Frontal cortex (tissue), 4 donors: ENCODE measurements around the gene L2HGDH. TPM values are rescaled to one million over a fixed set of nuclear protein-coding genes. Genes with fewer than 3 reads are reported as not detected.
A peak's percentile ranks its signal among the peaks of the same experiment; 100 is the strongest.

Experiments used
- DNase-seq, 2 donors: peaks; one replicate each; pipeline ENCODE4 v3.0.0; 2012; ENCODE audit warnings: low spot score in 2 of 2
- FAIRE-seq: peaks from 2 replicates; lab custom pipeline; 2012; peaks lifted over from hg19 to GRCh38; lab: Jason Lieb, UNC
- total RNA-seq: library from RNA; depleted of rRNA; stranded (reverse); fragments of >200 nt; gene quantifications from one replicate; pipeline ENCODE4 v1.2.3, GENCODE V29; 2014
- donor health status: control.
- donor health status: control.
- donor health status: control.

Gene L2HGDH
- total RNA-seq, 1 donor from 2014 or later = 18.3 TPM

DNA sequence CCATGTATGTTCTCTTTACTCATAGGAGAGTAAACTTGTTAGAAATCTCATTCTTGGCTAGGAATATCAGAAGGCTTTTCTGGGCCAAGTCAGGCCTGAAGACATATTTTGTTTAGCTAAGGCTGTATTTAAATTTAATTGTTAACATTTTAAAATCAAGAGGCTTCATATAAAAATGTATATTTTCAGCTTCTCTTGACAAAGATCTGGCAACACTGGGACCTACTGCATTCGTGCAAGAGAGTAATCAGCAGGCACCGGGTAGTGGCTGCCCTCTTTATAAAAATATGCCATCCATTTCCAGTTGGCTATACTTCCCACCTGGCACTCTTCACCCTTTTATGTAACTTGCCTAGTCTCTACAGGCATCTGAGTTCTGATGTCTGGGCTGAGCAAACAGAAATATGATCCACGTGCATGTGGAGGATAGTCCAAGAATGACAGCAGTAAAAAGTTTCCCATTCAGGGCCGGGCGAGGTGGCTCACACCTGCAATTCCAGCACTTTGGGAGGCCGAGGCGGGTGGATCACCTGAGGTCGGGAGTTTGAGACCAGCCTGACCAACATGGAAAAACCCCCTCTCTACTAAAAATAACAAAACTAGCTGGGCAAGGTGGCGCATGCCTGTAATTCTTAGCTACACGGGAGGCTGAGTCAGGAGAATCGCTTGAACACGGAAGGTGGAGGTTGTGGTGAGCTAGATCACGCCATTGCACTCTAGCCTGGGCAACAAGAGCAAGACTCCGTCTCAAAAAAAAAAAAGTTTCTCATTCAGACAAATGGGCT is 78.7 kb downstream of the L2HGDH start:
- no peak for FAIRE-seq
- DNase-seq = no peak

DNA sequence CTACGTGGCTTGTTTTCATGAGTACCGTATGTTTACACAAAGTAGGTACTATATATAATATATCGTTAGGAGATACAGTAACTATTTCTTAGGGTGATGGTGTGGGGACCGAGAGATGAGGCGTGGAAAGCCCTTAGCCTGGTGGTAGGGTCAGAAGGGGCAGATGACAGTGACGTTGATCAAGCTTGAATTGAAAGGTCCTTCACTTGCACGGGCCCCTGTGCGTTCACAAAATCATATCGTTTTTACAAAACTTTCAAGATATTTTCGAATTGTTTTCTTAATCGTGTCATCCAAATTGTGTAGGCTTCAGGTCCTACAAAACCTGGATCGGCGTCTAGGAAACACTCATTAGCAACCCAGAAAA is 79.8 kb downstream of the L2HGDH start:
- FAIRE-seq (no peak), DNase-seq (no peak)

DNA sequence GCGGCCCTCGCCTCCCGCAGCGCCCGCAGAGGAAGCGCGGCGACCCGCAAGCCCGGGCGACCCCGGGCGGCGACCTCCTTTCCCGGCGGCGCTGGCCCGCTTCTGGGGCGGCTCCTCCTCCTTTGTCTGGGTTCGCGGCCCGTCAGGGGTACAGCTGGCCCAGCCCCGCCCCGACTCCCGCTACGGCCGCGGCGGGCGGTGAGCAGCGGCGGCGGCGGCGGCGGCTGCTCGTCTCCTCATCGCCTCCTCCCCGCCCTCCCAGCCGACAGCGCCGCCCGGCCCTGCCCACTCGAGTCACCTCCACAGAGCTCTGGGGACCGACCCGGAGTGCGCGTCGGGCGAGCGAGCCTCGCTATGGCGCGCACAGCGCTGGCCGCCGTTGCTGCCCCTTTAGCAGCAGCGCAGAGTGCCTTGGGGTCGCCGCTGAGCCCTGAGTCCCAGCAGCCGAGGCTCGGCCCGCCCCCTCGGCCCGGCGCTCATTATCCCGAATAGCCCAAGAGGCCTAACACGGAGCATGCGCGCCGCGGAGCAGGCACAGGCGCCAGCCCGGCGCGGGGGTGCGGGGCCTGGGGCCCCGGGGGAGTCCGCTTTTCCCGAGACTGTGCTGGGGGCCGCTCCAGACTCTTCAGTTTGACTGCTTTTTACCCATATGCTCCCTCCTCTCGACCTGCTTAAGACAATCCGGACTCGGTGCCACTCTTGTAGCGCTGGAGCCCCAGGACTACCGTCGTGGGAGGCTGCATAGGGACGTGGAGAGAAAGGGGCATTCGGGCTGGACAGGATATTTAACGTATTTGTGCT is 80.4 kb downstream of the L2HGDH start, which contains the start of gene SOS2:
TSS of gene SOS2 (minus strand) at position 104 of the 801 bp plus-strand sequence. CDS start 295 bp downstream, outside the sequence.
- FAIRE-seq = no peak
- peak; percentile 77 to 83 for DNase-seq

DNA sequence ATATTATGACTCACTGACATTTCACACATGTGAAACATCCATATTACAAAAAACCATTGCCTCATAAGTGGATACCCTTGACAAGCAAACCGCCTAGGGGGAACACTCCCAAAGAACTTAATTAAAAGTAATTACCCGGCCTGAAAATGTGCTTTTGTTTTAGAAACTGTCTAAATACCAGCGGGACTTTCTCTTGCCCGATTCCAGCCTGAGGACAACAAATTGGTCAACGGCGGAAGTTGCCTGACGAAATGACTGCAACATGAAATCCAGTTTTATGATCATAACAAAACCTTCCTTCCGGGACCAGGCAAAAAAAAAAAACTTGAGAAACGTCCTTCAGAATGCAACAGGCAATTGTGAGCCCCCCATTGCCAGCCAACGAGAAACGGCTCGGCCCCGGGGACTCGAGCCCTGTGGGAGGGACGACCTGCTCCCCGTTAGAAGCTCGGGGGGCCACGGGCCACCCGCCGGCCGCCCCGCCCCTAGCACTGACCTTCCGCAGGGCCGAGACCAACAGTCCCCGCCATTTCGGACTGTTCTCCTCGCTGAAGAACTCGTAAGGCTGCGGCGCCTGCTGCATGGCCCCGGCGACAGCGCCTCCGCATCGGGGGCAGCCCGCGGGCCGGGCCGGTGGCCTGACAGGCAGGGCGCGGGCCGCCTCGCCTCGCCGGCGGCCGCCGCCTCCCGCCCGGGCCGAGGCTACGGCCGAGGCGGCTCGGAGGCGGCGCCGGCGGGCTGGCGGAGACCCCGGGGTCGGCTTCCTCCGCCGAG is 81.1 kb downstream of the L2HGDH start:
- no peak for FAIRE-seq
- DNase-seq = peak; percentile 32 to 51

DNA sequence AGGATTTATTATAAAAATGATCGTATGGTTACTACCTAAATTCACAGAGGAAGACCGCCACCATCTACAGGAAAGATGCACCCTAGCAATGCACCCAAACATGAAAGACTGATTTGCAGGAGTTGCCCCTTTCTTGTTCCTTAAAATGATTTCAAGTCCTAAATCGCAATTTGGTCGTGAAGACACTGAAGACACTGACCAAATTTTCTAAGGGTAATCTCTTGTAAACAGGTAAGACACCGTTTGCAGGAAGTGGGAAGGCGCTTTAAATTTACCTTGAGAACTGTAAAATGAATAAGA is 81.7 kb downstream of the L2HGDH start:
- no peak for DNase-seq
- no peak for FAIRE-seq

DNA sequence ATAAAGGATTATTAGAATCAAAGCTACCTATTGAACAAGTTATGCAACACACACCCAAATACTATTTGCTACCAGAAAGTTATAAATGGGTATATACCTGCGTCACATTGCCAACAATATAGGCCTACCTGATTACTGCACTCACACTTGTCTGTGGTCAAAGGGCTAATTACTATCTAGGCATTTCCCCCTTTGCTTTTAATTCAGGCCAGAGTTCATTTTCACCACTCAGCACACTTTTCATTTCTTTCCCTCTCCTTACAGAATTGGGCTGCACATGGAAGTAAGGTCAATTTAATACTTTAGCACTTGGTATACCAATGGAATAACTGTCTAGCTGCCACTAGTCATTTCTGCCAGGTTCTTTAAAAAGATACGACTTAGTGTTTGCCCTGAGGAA is 82.3 kb downstream of the L2HGDH start:
- FAIRE-seq (no peak), DNase-seq (no peak)

DNA sequence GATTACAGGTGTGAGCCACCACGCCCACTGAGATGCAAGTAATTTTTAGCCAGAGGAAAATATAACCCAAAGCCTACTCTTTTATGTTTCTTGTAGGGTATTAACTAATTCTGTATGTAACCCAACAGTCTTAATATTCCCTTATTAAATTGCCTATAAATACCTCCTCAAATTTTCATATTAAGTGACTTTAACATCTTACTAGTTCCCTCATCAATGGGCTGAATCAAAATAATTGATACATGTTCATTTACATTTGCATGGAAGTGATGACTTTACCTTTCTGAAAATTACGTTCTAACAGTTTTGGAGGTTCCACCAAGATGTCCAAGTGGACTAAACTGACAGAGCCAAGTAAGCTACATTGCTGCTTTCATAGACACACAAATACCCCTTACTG is 83.7 kb downstream of the L2HGDH start:
- FAIRE-seq (no peak), DNase-seq (no peak)

DNA sequence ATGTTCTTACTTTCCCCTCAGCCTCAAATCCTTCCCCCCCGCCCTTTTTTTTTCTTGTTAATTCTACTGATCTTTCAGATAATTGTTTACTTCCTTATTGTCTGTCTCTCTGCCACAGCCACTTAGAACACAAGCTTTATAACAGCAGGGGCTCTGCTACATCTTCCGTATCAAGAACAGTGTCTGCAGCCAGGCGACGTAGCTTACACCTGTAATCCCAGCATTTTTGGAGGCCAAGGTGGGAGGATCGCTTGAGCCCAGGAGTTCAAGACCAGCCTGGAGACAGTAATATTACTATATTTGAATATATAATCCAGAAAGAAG is 86.1 kb downstream of the L2HGDH start:
- DNase-seq = no peak

DNA sequence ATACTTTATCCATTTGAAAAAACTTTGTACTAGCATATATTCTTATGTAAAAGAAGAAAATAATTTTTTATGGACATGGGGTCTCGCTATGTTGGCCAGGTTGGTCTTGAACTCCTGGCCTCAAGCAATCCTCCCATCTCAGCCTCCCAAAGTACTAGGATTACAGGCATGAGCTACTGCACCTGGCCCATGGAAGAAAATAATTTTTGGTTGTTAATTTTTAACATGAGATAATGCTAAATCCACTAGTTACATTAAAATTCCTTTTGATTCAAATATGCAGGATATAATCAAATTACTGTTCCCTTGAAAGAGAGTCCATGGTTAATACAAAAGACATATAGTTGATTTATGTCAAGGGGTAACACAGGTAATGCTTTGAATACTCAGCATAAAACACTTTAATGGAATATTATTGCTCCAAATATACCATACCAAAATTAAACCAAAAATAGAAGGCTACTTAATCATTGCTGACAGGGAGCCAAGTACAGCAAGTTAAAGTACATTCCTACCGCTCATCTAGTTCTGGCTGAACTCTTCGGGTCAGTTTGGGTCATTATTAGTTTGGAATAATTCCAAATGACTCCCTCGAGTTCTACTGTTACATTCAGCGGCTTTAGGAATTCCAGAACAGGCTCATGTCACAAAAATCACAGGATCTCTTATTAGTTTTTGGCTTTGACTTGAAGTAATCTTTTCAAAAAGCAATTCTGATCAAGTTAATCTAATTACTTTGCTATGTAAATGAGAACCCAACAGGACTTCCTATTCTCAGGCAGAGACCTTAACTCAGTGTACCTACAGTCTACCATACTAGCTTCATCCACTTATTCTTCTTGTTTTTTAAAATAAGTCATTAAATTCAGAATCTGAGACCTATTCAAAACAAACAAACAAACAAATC is 86.7 kb downstream of the L2HGDH start:
- no peak for FAIRE-seq

More for the DNA sequence above, 86.1 kb downstream of the L2HGDH start:
- no peak for FAIRE-seq

DNA sequence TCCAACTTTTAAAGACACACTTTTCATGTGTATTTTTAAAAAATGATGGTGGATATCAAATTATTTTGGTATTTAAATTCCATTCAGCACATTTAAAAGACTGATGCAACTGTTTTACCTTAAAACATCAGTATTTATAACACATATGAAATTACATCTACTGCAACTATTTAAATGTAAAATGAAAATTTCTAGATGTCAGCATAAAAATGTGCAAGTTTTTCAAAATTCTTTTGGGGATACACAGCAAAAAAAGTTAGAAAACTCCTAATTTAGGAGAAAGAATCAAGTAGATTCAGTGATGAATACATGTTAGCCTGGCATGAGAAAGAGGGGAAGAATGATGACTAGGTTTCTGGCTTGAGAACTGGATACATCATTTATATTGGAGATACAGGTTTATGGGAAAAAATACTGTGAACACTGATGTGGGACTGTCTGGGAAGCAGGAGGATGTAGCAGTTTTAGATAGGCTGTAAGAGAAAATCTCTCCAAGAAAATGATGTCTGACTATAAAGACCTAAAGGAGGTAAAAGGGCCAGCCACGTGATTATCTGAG is 89.9 kb downstream of the L2HGDH start:
- no peak for FAIRE-seq

More for the DNA sequence above, 86.7 kb downstream of the L2HGDH start:
- peak in 1 of 2 donors; percentile 22 for DNase-seq

DNA sequence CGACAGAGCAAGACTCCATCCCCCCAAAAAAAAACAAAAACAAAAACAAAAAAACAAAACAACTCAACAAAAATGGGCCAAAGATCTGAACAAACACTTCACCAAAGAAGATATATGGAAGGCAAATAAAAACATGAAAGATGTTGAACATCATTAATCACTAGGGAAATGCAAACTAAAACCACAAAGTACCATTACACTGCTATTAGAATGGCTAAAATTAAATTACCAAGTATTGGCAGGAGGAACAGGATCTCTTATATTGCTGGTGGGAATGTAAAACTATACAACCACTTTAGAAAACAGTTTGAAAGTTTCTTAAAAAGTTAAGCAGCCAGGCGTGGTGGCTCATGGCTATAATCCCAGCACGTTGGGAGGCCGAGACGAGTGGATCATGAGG is 93.5 kb downstream of the L2HGDH start:
- no peak for DNase-seq
- no peak for FAIRE-seq

More for the DNA sequence above, 89.9 kb downstream of the L2HGDH start:
- no peak for DNase-seq

DNA sequence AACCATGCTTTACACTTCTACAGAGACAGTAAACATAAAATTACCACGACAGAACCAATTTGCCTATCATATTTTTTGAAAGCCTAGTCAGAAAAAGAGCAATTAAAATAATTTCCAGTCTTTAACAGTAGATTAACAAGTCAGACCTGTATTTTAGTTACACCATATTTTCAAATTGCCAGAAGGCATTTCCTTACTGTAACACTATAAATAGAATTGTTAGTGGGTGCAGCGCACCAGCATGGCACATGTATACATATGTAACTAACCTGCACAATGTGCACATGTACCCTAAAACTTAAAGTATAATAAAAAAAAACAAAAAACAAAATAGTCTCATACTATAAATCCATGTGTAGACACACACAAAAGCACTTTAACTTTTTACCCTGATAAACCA is 96.6 kb downstream of the L2HGDH start:
- no peak for DNase-seq
- FAIRE-seq = no peak

DNA sequence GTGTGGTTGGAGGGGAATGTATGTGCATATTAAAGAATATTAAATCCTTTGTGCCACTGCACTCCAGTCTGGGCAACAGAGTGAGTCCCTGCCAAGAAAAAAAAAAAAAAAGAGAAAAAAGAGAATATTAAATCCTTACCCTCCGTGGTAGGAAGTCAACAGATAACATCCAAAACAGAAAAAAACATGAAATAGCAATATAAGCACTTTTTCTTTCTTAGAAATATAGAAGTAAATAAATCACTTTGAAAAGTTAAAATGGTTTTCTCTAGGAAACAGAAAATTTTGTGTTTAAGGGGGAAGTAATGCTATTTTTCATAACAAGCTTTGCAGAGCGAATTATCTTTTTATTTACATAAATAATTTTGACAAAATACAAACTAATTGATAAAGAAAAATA is 98.2 kb downstream of the L2HGDH start:
- no peak for DNase-seq
- FAIRE-seq = no peak

DNA sequence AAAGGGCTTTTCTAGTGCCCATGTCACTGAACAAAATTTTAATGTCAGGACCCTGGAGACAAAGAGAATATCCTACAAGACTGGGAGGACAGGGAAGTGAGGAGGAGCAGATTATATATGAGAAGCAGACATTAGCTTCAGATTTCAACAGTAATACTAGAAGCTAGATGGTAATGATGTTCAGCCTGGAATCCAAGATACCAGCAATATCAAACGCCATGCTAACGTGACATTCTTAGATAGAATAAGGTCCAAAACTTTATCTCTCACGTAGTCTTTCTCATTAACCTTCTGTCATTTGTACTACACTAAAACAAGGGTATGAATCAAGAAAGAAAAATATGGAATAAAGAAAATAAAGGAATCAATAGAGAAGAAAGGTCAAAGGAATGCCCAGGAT is 99.3 kb downstream of the L2HGDH start:
- no peak for FAIRE-seq
- no peak for DNase-seq

DNA sequence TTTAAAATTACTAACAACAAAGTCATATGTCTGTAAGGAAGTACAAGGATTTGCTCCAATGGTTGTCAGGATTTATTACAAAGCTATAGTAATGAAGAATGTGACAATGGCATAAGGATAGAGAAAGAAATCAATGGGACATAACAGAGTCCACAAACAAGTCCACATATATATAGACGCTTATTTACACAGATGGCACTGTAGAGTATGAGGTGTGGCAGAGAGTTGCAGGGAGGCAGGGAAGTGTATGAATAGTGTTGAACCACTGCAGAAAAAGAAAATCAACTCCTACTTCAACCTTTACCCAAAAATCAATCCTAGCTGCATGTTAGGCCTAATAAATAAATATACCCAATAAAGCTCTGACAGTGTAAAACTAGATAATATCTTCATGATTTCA is 102.0 kb downstream of the L2HGDH start:
- FAIRE-seq = no peak
- DNase-seq = no peak

DNA sequence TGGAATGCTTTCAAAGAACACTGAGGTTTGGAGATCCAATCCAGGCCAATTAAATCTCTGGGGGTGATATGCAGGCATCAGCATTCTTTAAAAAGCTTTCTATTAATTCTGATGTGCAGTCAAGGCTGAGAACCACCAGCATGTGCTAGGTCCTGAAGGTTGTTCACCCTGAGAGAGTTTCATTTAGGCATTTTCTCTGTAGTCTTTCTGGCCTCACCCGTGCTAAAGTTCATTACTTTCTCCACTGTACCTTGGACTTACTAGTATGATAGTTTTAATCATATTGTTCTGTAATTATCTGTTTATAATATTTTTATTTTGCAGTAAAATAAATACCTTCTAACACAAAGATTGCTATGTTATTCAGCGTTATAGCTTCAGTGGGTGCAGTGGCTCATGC is 113.5 kb downstream of the L2HGDH start:
- DNase-seq = no peak
- FAIRE-seq = no peak

DNA sequence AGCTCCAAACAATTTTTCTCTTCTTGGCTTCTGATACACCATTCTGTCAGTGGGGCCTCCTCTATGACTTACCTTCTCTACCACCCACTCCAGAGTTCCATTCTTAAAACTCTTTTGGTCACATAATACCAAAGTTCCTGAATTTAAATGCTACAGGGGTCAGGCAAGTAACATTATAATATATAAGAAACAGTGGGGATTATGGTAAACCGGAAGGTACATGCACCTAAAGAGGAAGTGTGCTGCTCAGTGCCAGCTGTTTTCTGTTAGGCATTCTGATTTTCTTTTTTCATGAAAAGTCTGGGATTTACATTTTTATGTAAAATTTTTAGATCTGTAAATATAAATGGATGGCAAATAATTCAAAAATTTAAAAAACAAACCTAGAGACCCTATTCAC is 120.5 kb downstream of the L2HGDH start:
- no peak for FAIRE-seq

More for the DNA sequence above, 120.5 kb downstream of the L2HGDH start:
- DNase-seq = no peak
